ENCODE measurements around the gene SIL1. TPM values are rescaled to one million over a fixed set of nuclear protein-coding genes. Genes with fewer than 3 reads are reported as not detected.

The SIL1 gene
- total RNA-seq, 2 donors from 2014 or later, result 31.6 to 64.4 TPM

DNA sequence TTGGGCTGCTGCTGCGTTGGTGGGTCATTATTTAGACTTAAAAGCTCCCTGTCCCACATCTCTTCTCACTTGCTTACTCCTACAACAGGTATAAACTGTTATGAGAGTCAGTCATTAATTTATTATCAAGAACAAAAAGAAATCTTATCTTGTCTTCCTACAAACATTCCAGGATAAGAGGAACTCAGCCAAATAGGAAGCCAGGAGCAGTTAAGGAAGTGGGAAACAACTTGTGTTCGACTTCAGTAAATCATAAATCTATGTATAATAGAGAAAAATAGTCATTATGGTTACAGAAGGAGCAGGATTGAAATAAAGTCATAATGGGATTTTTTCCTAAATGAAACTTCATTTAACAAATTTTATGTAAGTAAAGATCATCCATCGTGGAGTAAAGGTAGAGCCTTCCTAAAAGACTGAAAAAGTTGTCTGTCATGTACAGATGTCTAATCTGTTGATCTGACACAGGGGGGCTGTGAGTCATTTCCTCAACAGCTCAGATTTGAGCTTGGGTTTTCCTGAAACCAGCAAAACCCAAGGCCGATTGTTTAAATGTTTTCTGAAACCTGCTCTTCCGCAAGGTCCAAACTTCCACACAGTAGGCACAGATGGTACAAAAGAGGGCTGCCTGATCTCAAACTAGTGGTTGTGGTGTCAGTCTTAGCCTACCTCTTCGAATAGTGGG lies 297.7 kb downstream of the SIL1 start:
- TF ChIP-seq, protein P1, sequence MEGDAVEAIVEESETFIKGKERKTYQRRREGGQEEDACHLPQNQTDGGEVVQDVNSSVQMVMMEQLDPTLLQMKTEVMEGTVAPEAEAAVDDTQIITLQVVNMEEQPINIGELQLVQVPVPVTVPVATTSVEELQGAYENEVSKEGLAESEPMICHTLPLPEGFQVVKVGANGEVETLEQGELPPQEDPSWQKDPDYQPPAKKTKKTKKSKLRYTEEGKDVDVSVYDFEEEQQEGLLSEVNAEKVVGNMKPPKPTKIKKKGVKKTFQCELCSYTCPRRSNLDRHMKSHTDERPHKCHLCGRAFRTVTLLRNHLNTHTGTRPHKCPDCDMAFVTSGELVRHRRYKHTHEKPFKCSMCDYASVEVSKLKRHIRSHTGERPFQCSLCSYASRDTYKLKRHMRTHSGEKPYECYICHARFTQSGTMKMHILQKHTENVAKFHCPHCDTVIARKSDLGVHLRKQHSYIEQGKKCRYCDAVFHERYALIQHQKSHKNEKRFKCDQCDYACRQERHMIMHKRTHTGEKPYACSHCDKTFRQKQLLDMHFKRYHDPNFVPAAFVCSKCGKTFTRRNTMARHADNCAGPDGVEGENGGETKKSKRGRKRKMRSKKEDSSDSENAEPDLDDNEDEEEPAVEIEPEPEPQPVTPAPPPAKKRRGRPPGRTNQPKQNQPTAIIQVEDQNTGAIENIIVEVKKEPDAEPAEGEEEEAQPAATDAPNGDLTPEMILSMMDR (IDR thresholded peaks at IDR 0.05), result no peak
- Histone ChIP-seq H3K4me1 (no peaks in the 10 kb centered on the region), H3K27ac (no peak overlapping the region), H3K9ac (ENCODE audit: low read depth in 2 of 2, low read length in 2 of 2) (no peak overlapping the region), H3K4me3 (no peak overlapping the region), H3K9me3 (no peaks in the 10 kb centered on the region), H3K27me3 (no peaks in the 10 kb centered on the region), H3K36me3 (peaks cover 4% of the 10 kb centered on the region)
- intact Hi-C loops (cut with DNase I), result no loop called here
- no peak for DNase-seq

DNA sequence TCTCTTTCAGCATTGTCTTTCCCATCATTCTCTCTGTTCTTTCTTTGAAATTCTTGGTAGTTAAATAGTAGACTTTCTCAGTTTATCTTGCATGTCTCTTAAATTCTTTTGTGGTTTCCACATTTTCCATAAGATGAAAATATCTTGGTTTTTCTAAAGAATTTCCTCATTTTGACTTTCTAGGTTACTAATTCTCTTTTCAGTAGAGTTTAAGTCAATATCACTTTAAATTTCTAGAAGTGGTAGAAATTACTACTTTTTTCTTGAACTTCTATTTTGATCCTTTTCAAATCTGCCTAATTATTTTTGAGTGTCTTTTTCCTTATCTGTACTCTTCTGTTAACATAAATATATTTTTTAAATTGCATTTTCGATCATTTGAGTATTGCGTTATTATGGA lies 299.4 kb downstream of the SIL1 start:
- Histone ChIP-seq H3K27me3 (no peaks in the 10 kb centered on the region), H3K36me3 (no peaks in the 10 kb centered on the region), H3K9ac (ENCODE audit: low read depth in 2 of 2, low read length in 2 of 2) (no peak overlapping the region), H3K4me1 (no peaks in the 10 kb centered on the region), H3K9me3 (no peaks in the 10 kb centered on the region), H3K27ac (no peak overlapping the region), H3K4me3 (no peak overlapping the region)
- DNase-seq, result no peak
- intact Hi-C loops (cut with DNase I), result no loop called here
- TF ChIP-seq, protein P1 (IDR thresholded peaks at IDR 0.05), result no peak

DNA sequence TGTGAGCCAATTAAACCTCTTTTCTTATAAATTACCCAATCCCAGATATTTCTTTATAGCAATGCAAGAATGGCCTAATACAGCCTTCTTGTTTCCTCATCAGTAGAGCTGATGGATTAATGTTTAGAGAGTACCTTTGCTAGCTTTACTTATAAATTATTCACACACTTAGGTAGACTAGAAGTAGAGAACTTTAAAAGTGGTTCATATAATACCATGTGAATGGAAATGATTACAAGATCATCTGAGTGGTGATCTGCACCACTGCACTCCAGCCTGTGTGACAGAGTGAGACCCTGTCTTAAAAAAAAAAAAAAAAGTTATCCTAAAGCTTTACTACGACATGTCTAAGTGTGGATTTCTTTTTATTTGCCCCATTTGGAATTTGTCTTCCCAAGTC lies 299.9 kb downstream of the SIL1 start:
- no peak overlapping the region for H3K27ac ChIP-seq
- no peak overlapping the region for H3K9ac ChIP-seq (ENCODE audit: low read depth in 2 of 2, low read length in 2 of 2)
- H3K27me3 ChIP-seq, result no peaks in the 10 kb centered on the region
- intact Hi-C loops (cut with DNase I), result no loop called here
- H3K36me3 ChIP-seq, result no peaks in the 10 kb centered on the region
- H3K4me1 ChIP-seq, result no peaks in the 10 kb centered on the region
- TF ChIP-seq, protein P1 (IDR thresholded peaks at IDR 0.05), result no peak
- no peak for DNase-seq
- H3K9me3 ChIP-seq, result no peaks in the 10 kb centered on the region
- H3K4me3 ChIP-seq, result no peak overlapping the region

Other genes starting within 250 kb of the SIL1 start
- gene MATR3, start 95.4 kb upstream of the SIL1 start, total RNA-seq, result 100 to 1,000 TPM; 105 to 128 TPM
- gene PAIP2, start 143.5 kb upstream of the SIL1 start, total RNA-seq, result 10 to 100 TPM; 39.4 to 49.7 TPM
- 1 to 10 TPM; 5.0 to 7.0 TPM for gene SLC23A1, start 184.9 kb upstream of the SIL1 start, total RNA-seq
- 10 to 100 TPM; 10.6 to 13.2 TPM for gene MZB1, start 191.5 kb upstream of the SIL1 start, total RNA-seq
- under 1 TPM; 0.48 to 0.96 TPM for gene PROB1, start 196.7 kb upstream of the SIL1 start, total RNA-seq
- gene SPATA24, start 205.7 kb upstream of the SIL1 start, total RNA-seq, result 1 to 10 TPM; 2.9 to 3.9 TPM
- gene DNAJC18, start 241.2 kb upstream of the SIL1 start, total RNA-seq, result 1 to 10 TPM; 3.6 to 5.7 TPM

Data from colonic mucosa (tissue), 4 donors.